Measurements from ENCODE around the gene FGD3. TPM values are rescaled to one million over a fixed set of nuclear protein-coding genes. Genes with fewer than 3 reads are reported as not detected.
A peak's percentile ranks its signal among the peaks of the same experiment; 100 is the strongest.

FGD3 gene
- total and polyA plus RNA-seq, 2 of the 8 experiments (the other 6 are each of a cell fraction or from before 2014, with no cell fraction given): 1.4 to 1.9 TPM

GRCh38 chr9:93058355-93059010 lies 111.2 kb downstream of the FGD3 start, which contains the start of gene SUSD3 (continued):
- no peak for TF ChIP-seq CHD7 (IDR thresholded peaks at IDR 0.05; ENCODE audit: insufficient replicate concordance, low read length)
- TF ChIP-seq, protein P1, sequence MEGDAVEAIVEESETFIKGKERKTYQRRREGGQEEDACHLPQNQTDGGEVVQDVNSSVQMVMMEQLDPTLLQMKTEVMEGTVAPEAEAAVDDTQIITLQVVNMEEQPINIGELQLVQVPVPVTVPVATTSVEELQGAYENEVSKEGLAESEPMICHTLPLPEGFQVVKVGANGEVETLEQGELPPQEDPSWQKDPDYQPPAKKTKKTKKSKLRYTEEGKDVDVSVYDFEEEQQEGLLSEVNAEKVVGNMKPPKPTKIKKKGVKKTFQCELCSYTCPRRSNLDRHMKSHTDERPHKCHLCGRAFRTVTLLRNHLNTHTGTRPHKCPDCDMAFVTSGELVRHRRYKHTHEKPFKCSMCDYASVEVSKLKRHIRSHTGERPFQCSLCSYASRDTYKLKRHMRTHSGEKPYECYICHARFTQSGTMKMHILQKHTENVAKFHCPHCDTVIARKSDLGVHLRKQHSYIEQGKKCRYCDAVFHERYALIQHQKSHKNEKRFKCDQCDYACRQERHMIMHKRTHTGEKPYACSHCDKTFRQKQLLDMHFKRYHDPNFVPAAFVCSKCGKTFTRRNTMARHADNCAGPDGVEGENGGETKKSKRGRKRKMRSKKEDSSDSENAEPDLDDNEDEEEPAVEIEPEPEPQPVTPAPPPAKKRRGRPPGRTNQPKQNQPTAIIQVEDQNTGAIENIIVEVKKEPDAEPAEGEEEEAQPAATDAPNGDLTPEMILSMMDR (IDR thresholded peaks at IDR 0.05; ENCODE audit: control extremely low read depth in 1 of 3, insufficient read depth in 1 of 3, low read depth in 1 of 3, low read length in 3 of 3): no peak
- no peak for TF ChIP-seq BACH1 (IDR thresholded peaks at IDR 0.05; ENCODE audit: low read length)
- TF ChIP-seq MAFK (IDR thresholded peaks at IDR 0.05; ENCODE audit: low read depth, low read length): no peak
- TF ChIP-seq SIX5 (IDR thresholded peaks at IDR 0.05; ENCODE audit: low read depth, low read length): no peak
- TF ChIP-seq HDAC2 (IDR thresholded peaks at IDR 0.05; ENCODE audit: borderline replicate concordance in 1 of 2, low read depth in 2 of 2, low read length in 2 of 2): peak in 1 of 2 experiments; percentile 48; a peak in 1 of 4 replicates
- no peak for TF ChIP-seq RFX5 (IDR thresholded peaks at IDR 0.05; ENCODE audit: borderline replicate concordance, low read depth, low read length)
- TF ChIP-seq JUN (IDR thresholded peaks at IDR 0.05; ENCODE audit: low read depth, low read length): no peak

Measured in H1 (cell line).